Uterus (tissue), 2 donors: ENCODE results near the gene INS.

Experiments used
- CTCF ChIP-seq, 4 experiments: fragments of 200-600 bp in 2 of 4; fragments of 450-650 bp in 2 of 4; sonication (generic) in 2 of 4; IDR thresholded peaks; one replicate each; pipeline ENCODE4 v1.5.1; 2016 to 2019; ENCODE audit warnings: antibody characterized with exemption in 4 of 4, mild to moderate bottlenecking in 2 of 4, moderate library complexity in 1 of 4
- POLR2A ChIP-seq, 2 donors: fragments of 450-650 bp; IDR thresholded peaks; one replicate each; pipeline ENCODE4 v1.6.1; 2016; ENCODE audit warnings: antibody characterized with exemption in 2 of 2, mild to moderate bottlenecking in 1 of 2, moderate library complexity in 1 of 2

DNA sequence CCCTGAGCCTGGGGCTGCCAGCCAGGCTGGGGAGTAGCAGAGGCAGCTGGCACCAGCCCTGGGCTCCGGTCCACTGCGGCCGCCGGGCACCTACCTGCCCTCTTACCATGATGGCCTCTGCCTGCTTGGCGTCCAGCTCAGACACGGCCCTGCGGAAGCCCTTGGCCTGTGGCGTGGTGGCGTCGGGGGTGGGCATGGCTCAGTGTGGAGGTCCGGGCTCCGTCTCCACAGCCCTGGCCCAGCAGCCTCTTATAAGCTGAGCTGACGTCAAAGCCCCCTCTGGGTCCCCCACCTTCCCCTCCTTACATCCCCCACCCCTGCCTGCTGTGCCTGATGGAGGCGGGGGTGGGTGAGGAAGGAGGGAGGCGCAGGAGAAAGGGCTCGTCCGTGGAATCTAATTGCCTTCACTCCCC, 10.6 kb upstream of the INS start, which contains the start of gene TH:
- no peak for TF ChIP-seq POLR2A (IDR thresholded peaks at IDR 0.05)
- TF ChIP-seq CTCF (IDR thresholded peaks at IDR 0.05): no peak
